NCI-H460 (cell line): ENCODE data around the gene ILDR1. TPM values are rescaled to one million over a fixed set of nuclear protein-coding genes. Genes with fewer than 3 reads are reported as not detected.
"Not testable (repeated sequence)": the region's sequence is repeated elsewhere in the genome, so short reads cannot be mapped to it uniquely, and the experiment has no call there.

Source experiments
- DNase-seq: peaks from one replicate; pipeline ENCODE4 v3.0.0-alpha.2; 2016; ENCODE audit warnings: low read depth; ENCODE audit errors: extremely low read depth
- polyA plus RNA-seq: library from polyadenylated mRNA; depleted of rRNA; stranded (reverse); fragments of >200 nt; gene quantifications from 2 replicates; pipeline ENCODE4 v1.2.3, GENCODE V29; 2014; cell fraction: nucleus; rRNA removed
- total RNA-seq: library from RNA; depleted of rRNA; stranded (reverse); fragments of >200 nt; shearing (Covaris generic); gene quantifications from 2 replicates; pipeline ENCODE4 v1.2.3, GENCODE V29; 2014; rRNA removed

ILDR1 gene
- total RNA-seq, result 0.15 TPM in 1 of 2 replicates, not detected in the other
- polyA plus RNA-seq, result not detected in 2 replicates

DNA sequence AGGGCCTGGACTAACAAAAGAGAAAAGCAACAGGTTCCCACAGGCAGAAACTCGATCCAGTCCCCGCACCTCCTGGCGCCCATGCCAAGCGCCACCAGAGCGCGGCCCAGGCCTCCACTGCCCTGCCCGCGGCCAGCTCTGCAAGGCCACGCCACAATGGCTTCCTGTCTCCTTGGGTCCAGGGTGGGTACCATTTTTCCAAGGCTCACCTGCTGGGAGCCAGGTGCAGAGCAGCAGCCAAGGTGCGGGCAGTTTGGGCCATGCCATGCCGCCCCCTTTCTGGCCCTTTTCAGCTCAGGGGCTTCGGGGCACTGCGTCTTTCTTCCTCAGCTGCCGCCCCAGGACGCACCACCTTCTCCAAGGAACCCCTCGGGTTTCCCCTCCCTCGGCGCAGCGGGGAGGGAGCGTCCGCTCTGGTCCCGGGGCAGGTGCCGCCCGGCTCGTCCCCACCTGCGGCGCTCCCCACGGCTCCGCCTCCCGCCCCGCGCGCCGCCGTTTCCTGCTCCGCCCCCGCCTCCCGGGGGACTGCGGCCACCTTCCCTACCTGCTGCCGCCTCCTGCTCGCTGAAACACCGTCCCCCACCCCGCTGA lies at the start of gene ILDR1:
Gene ILDR1, minus strand, starts transcription at position 437 of the 591 bp plus-strand sequence. Its CDS starts 170 bp downstream, at position 267.
- no peak for DNase-seq

- no peak for DNase-seq
These were observed 45.7 kb upstream of the ILDR1 start for GRCh38 chr3:122067588-122068240.

DNA sequence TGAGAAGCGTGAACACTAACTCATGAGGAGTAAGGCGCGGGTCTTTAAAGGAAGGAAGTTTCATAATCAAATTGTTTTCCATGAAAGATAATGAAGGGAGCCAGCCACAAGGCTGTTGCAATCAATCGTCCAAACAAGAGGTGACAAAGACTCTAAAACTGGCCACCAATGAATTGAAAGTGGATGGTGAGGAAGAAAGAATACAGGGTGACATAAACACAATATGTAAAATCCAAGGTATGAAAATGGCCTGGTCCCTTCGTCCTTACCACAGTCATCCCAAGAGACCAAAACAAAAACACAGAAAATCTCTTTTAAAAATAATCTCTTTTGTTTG lies 45.1 kb upstream of the ILDR1 start:
- no peak for DNase-seq

GRCh38 chr3:122066331-122067213 lies 44.5 kb upstream of the ILDR1 start:
- no peak for DNase-seq

- DNase-seq, result no peak
These were observed 42.3 kb upstream of the ILDR1 start for GRCh38 chr3:122064326-122064725.

DNA sequence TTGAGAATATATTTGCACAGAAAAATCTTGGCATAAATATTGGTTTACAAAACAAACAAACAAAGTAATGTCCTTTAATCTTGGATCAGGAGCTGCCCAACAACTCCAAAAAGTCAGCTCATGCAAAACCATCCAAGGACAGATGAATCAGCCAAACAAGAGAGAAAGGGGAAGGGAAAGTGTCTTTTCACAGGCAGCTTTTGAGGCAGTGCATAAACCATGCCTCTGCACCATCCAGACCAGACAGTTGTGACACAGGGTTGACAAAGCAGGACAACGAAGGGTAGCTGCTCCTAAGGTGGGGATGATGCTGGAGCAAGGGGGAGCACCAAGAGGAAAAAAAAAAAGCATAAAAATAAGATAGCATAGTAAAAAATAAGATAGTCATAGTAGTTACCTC lies 41.9 kb upstream of the ILDR1 start:
- no peak for DNase-seq

DNA sequence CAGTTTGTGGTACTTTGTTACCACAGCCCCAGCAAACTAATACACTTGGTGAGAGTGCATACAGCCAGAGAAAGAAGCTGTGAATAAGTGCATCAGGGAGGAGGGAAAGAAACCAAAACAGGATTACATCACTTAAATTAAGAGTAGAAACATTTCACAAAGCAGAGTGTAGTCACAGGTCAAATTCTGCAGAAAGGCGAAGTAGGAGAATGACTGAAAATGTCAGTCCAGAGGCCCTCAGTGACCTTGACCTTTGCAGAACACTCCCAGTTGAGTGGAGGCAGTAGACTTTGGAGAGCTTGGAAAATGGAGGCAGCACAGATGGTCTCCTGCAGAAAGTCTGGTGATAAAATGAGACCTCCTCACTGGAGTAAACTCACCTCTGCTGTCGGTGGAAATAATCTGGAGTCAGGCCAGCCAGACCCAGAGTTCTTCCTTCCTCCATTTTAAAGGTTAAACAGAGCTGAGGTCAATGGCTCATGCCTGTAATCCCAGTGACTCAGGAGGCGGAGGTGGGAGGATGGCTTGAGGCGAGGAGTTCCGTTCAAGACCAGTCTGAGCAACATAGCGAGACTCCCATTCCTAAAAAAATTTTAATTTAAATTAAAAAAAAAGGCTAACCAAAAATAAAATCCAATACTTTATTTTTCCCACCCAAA lies 38.1 kb upstream of the ILDR1 start:
- DNase-seq, result no peak

DNA sequence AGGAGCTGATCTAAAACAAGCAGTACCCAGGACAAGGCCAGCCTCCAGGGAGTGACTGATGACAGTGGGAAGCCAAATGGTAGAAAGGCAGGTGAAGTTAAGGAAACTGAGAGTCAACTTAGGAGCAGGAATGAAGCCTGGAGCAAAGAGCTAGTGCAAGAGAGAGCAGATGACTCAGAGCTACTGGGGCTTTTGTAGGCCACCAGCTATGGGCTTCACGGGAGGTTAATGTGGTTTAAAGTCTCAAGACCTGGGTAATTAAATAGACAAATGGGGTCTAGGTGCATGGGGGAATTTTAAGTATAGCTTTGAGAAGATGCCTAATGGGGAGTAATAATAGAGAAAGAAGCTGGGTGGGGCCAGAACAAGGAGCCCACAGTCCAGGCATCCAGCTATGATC lies 36.2 kb upstream of the ILDR1 start:
- DNase-seq, result no peak

- DNase-seq, result no peak
These were observed 35.6 kb upstream of the ILDR1 start for GRCh38 chr3:122057671-122058070.

DNA sequence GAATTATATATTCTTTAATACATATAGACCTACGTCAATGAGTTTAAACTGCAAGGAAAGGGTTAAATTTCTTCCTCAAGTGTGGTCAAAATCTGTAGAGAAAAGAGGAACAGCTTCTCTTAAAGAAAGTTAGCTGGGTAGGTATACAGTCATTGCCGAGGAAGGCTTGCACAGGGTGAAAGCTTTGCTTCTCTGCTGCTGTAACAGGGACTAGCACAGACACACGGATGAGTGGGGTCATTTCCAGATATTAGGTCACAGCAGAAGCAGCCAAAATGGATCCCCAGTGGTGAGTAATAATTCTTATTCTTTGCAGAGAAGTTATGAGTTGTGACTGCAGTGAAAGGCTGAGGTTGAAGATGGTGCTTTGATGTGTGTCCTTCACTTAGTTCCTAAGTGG lies 33.2 kb upstream of the ILDR1 start, which contains the start of gene CD86:
Gene CD86, plus strand, starts transcription at position 148 of the 400 bp plus-strand sequence. Its CDS starts 128 bp downstream, at position 276.
- no peak for DNase-seq

GRCh38 chr3:122052968-122053367 lies 30.9 kb upstream of the ILDR1 start:
- no peak for DNase-seq

DNA sequence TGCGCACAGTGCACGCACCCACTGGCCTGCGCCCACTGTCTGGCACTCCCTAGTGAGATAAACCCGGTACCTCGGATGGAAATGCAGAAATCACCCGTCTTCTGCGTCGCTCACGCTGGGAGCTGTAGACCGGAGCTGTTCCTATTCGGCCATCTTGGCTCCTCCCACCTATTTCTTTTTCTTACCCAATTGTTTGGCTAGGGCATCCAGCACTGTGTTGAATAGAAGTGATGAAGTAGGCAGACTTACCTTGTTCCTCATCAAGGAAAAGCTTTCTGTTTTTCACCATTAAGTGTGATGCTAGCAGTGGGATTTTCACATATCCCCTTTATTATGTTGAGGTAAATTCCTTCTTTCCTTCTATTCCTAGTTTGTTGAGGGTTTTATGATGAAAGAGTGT lies 25.7 kb upstream of the ILDR1 start:
- DNase-seq, result not testable (repeated sequence)

DNA sequence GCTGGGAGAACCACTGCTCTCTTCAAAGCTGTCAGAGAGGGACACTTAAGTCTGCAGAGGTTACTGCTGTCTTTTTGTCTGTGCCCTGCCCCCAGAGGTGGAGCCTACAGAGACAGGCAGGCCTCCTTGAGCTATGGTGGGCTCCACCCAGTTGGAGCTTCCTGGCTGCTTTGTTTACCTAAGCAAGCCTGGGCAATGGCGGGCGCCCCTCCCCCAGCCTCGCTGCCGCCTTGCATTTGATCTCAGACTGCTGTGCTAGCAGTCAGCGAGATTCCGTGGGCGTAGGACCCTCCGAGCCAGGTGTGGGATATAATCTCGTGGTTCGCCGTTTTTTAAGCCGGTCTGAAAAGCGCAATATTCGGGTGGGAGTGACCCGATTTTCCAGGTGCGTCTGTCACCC lies 25.2 kb upstream of the ILDR1 start:
- not testable (repeated sequence) for DNase-seq

DNA sequence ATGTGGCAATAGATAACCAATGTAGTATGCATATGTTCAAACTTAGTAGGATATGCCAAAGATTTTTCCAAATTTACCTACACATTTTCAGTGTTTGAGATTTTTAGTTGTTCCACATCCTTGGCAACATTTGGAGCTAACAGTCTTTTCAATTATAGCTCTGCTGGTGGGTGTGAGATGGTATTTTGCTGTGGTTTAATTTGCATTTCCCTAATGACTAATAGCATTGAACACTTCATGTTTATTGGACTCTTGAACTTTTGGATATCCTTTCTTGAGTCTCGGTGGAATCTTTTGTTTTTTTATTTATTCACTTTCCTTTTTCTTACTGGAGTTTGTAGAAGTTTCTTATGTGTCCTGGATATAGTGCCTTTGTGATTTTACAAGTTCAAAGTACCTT lies 11.0 kb upstream of the ILDR1 start:
- no peak for DNase-seq

GRCh38 chr3:122032531-122032930 lies 10.5 kb upstream of the ILDR1 start:
- DNase-seq, result no peak

- no peak for DNase-seq
These were observed 9.0 kb upstream of the ILDR1 start for GRCh38 chr3:122031123-122031468.

GRCh38 chr3:122030381-122031122 lies 8.5 kb upstream of the ILDR1 start:
- DNase-seq, result no peak

GRCh38 chr3:122025296-122025695 lies 3.2 kb upstream of the ILDR1 start:
- no peak for DNase-seq

DNA sequence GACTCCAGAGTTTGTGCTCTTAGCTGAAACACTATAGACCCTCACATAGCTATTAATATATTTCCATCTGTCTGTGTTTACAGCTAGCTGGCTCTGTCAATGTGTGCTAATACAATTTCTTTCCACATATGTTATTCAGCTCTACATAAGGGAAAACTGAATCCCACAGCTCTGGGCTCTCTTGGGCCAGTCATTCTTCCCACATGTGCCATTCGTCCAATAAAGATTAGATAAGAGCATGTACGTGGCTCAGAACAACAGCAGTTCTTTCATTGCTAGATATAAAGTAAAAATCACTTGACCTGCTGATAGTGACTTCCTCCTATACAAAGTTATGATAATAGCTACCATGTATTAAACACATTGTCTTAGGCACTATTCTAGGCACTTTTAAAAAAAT lies 2.8 kb upstream of the ILDR1 start:
- no peak for DNase-seq

DNA sequence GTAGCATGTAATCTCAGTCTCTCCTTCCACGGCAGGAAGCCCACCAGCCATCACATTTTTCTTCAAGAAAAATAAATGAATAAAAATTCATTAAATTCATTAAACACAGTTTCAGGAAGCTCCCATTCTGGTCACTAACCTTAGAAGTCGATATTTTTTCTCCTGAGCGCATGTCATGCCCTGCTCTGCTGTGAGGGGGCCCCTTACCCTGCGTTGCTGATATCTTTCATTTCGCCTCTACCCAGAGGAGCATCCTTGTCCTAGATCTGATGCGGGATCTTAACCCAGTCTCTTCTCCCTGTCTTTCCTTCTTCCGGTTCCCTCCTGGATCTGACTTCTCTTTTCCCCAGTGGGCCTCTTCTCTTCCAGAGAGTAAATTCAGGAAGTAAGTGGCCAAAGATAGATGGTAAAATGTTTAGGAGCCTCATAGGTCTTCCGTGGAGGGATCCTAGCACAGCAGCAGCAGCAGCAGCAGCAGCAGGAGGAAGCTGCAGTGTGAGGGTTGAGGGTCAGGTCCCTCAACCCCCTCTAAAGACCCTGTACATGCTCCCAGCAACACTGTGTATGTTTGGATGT lies 1.4 kb upstream of the ILDR1 start:
- no peak for DNase-seq
